ENCODE measurements around the gene MAPKAPK2. TPM values are rescaled to one million over a fixed set of nuclear protein-coding genes. Genes with fewer than 3 reads are reported as not detected.

MAPKAPK2 gene
- polyA plus RNA-seq, 1 donor (not counting 4 experiments of a cell fraction or from before 2014, with no cell fraction given), result 41.5 TPM

DNA sequence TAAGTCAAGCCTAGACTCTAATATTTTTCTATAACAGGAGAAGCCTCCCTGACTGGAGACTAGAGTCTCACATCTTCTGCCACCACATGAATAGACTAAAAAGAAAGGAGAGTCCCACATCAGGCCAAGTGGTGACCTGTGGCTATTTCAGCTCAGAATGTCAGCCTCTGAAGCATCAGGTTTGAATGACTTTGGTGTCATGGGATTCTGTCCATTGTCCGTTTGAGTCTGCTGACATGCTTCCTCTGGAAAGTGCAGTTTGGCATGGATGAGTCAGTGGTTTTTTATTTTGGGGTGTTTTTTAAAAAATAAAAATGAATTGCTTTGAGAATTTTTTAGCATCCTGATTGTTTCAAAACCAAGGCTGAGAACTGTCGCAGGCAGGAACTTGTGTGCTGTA, 29.9 kb upstream of the MAPKAPK2 start:
- H3K27me3 ChIP-seq (ENCODE audit: control insufficient read depth, extremely low read depth, insufficient read depth, low read length), result peaks cover 5% of the 10 kb centered on the region
- dilution Hi-C loops (cut with MboI; ENCODE audit: extremely low pct_ligation_motif_present, low sequenced_read_pairs), result no loop called here
- no peaks in the 10 kb centered on the region for H4K20me1 ChIP-seq (ENCODE audit: control insufficient read depth, extremely low read depth, insufficient read depth, low read length)
- no peak for DNase-seq (ENCODE audit: low read depth, low spot score)
- peaks cover 0 to 8% of the 10 kb centered on the region in 2 experiments for H3K36me3 ChIP-seq (ENCODE audit: control insufficient read depth in 2 of 2, extremely low read depth in 1 of 2, insufficient read depth in 2 of 2, low read length in 2 of 2)
- TF ChIP-seq, protein P1, sequence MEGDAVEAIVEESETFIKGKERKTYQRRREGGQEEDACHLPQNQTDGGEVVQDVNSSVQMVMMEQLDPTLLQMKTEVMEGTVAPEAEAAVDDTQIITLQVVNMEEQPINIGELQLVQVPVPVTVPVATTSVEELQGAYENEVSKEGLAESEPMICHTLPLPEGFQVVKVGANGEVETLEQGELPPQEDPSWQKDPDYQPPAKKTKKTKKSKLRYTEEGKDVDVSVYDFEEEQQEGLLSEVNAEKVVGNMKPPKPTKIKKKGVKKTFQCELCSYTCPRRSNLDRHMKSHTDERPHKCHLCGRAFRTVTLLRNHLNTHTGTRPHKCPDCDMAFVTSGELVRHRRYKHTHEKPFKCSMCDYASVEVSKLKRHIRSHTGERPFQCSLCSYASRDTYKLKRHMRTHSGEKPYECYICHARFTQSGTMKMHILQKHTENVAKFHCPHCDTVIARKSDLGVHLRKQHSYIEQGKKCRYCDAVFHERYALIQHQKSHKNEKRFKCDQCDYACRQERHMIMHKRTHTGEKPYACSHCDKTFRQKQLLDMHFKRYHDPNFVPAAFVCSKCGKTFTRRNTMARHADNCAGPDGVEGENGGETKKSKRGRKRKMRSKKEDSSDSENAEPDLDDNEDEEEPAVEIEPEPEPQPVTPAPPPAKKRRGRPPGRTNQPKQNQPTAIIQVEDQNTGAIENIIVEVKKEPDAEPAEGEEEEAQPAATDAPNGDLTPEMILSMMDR (optimal IDR thresholded peaks at IDR 0.05 in 1 of 3, IDR thresholded peaks at IDR 0.05 in 1 of 3, conservative IDR thresholded peaks at IDR 0.05 in 1 of 3; ENCODE audit: extremely low read depth in 1 of 3, insufficient read depth in 2 of 3, low read length in 3 of 3), result no peak
- TF ChIP-seq EZH2 (IDR thresholded peaks at IDR 0.05; ENCODE audit: low read length), result no peak
- no peak overlapping the region for H3K27ac ChIP-seq (ENCODE audit: control insufficient read depth, insufficient read depth, low read length)
- FAIRE-seq, result no peak
- H2AFZ ChIP-seq (ENCODE audit: control insufficient read depth, low read length), result no peak overlapping the region
- H3K9me3 ChIP-seq (ENCODE audit: control insufficient read depth, low read depth, low read length), result no peaks in the 10 kb centered on the region
- peaks cover 8% of the 10 kb centered on the region for H3K4me1 ChIP-seq (ENCODE audit: control insufficient read depth, extremely low read depth, insufficient read depth, low read length)
- H3K9ac ChIP-seq (ENCODE audit: control insufficient read depth, extremely low read depth, insufficient read depth, low read length), result no peak overlapping the region
- H3K4me3 ChIP-seq (ENCODE audit: control insufficient read depth in 2 of 3, extremely low read depth in 1 of 3, insufficient read depth in 2 of 3, low read depth in 1 of 3, low read length in 3 of 3), result no peak overlapping the region
- H3K4me2 ChIP-seq (ENCODE audit: control insufficient read depth, extremely low read depth, insufficient read depth, low read depth, low read length), result no peak overlapping the region
- H3K79me2 ChIP-seq (ENCODE audit: control insufficient read depth, insufficient read depth, low read length), result no peaks in the 10 kb centered on the region
- no peaks in the 10 kb centered on the region for H3K9me1 ChIP-seq (ENCODE audit: control insufficient read depth, extremely low read depth, insufficient read depth, low read length)

DNA sequence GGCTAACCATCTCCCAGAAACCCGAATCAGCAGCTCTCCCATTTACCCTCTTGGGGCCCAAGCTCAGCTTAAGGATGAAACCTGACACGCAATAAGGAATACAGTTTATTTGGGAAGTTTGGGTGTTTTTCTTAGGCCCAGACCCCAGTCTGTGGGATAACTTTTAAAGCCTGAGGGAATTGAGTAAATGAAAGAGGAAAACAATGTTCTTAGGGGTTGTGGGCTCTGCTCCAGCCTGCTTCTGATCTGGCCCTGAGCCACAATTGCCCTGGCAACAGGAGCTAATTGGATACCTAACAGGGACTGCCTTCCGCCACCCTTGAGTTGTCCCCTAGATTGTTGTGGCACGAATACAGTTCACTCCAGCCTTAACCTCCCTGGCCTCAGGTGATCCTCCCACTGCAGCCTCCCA, 29.2 kb upstream of the MAPKAPK2 start:
- no peak for TF ChIP-seq EZH2 (IDR thresholded peaks at IDR 0.05; ENCODE audit: low read length)
- TF ChIP-seq, protein P1 (optimal IDR thresholded peaks at IDR 0.05 in 1 of 3, IDR thresholded peaks at IDR 0.05 in 1 of 3, conservative IDR thresholded peaks at IDR 0.05 in 1 of 3; ENCODE audit: extremely low read depth in 1 of 3, insufficient read depth in 2 of 3, low read length in 3 of 3), result no peak
- no peak for FAIRE-seq

More for the DNA sequence above, 29.2 kb upstream of the MAPKAPK2 start:
- Histone ChIP-seq H3K36me3 (ENCODE audit: control insufficient read depth in 2 of 2, extremely low read depth in 1 of 2, insufficient read depth in 2 of 2, low read length in 2 of 2) (peaks cover 0 to 8% of the 10 kb centered on the region in 2 experiments), H3K9me1 (ENCODE audit: control insufficient read depth, extremely low read depth, insufficient read depth, low read length) (no peaks in the 10 kb centered on the region), H3K27me3 (ENCODE audit: control insufficient read depth, extremely low read depth, insufficient read depth, low read length) (peaks cover 7% of the 10 kb centered on the region), H4K20me1 (ENCODE audit: control insufficient read depth, extremely low read depth, insufficient read depth, low read length) (no peaks in the 10 kb centered on the region), H3K9ac (ENCODE audit: control insufficient read depth, extremely low read depth, insufficient read depth, low read length) (no peak overlapping the region), H3K4me3 (ENCODE audit: control insufficient read depth in 2 of 3, extremely low read depth in 1 of 3, insufficient read depth in 2 of 3, low read depth in 1 of 3, low read length in 3 of 3) (no peak overlapping the region), H2AFZ (ENCODE audit: control insufficient read depth, low read length) (no peak overlapping the region), H3K27ac (ENCODE audit: control insufficient read depth, insufficient read depth, low read length) (no peak overlapping the region), H3K4me1 (ENCODE audit: control insufficient read depth, extremely low read depth, insufficient read depth, low read length) (peaks cover 8% of the 10 kb centered on the region), H3K79me2 (ENCODE audit: control insufficient read depth, insufficient read depth, low read length) (no peaks in the 10 kb centered on the region), H3K9me3 (ENCODE audit: control insufficient read depth, low read depth, low read length) (no peaks in the 10 kb centered on the region), H3K4me2 (ENCODE audit: control insufficient read depth, extremely low read depth, insufficient read depth, low read depth, low read length) (no peak overlapping the region)
- DNase-seq (ENCODE audit: low read depth, low spot score), result no peak
- dilution Hi-C loops (cut with MboI; ENCODE audit: extremely low pct_ligation_motif_present, low sequenced_read_pairs), result no loop called here
